Fibroblast of villous mesenchyme (primary cell): ENCODE data around the gene TTLL9. TPM values are rescaled to one million over a fixed set of nuclear protein-coding genes. Genes with fewer than 3 reads are reported as not detected.

Source experiments
- DNase-seq: peaks from one replicate; pipeline ENCODE4 v3.0.0-alpha.2; 2010; ENCODE audit warnings: low read depth
- H3K4me3 ChIP-seq: 2 replicates; pipeline ENCODE4 v1.5.1; 2011; ENCODE audit warnings: low read depth, mild to moderate bottlenecking, low read length
- total RNA-seq: library from RNA; depleted of rRNA; stranded (reverse); fragments of >200 nt; gene quantifications from 2 replicates; pipeline ENCODE4 v1.2.3, GENCODE V29; 2012
- TF ChIP-seq, protein P1 (sequence below): IDR thresholded peaks from 2 replicates; pipeline ENCODE4 v1.5.1; 2012; ENCODE audit warnings: low read depth, mild to moderate bottlenecking, low read length; ENCODE audit not compliant: insufficient read depth

Gene TTLL9
- total RNA-seq, 1 donor, result not detected

- H3K4me3 ChIP-seq, result no peak overlapping the region
- TF ChIP-seq, protein P1, sequence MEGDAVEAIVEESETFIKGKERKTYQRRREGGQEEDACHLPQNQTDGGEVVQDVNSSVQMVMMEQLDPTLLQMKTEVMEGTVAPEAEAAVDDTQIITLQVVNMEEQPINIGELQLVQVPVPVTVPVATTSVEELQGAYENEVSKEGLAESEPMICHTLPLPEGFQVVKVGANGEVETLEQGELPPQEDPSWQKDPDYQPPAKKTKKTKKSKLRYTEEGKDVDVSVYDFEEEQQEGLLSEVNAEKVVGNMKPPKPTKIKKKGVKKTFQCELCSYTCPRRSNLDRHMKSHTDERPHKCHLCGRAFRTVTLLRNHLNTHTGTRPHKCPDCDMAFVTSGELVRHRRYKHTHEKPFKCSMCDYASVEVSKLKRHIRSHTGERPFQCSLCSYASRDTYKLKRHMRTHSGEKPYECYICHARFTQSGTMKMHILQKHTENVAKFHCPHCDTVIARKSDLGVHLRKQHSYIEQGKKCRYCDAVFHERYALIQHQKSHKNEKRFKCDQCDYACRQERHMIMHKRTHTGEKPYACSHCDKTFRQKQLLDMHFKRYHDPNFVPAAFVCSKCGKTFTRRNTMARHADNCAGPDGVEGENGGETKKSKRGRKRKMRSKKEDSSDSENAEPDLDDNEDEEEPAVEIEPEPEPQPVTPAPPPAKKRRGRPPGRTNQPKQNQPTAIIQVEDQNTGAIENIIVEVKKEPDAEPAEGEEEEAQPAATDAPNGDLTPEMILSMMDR, result no peak
- DNase-seq, result no peak
Measured at GRCh38 chr20:31975874-31976273, 105.4 kb downstream of the TTLL9 start.

- no peak overlapping the region for H3K4me3 ChIP-seq
- TF ChIP-seq, protein P1, result no peak
- DNase-seq, result no peak
Measured at GRCh38 chr20:31977080-31977479, 106.6 kb downstream of the TTLL9 start.

DNA sequence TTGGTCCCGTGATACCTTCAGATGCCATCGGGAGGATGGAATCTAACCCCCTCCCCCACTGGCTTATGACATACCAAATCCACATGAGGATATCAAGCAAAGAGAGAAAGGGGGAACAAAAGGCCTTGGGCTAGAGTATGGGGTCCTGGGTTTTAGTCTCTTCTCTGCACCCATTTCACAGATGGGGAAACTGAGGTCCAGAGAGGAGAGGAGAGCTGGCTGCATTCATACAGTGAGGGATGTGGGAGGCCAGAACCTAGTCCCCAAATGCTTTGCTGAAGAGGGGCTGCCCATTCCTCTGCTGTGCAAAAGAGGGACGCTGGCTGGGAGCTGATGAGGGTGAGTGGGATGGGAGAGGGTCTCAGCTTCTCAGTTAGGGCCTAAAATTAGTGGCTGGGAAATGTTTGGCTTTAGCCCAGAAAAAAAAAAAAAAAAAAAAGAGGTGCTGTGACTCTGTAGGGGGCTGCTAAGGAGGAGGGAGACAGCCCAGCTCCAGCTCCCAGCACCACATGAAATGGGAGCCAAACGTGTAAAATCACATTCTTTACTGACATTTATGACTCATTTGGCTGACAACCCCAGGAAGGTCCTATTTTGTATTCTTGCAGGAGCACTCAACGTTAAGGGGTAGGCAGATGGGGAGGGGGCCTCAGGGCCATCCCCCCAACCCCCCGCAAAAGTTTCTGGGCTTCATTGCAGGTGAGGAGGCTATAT is 109.4 kb downstream of the TTLL9 start:
- DNase-seq, result no peak
- TF ChIP-seq, protein P1, result no peak
- H3K4me3 ChIP-seq, result no peak overlapping the region

DNA sequence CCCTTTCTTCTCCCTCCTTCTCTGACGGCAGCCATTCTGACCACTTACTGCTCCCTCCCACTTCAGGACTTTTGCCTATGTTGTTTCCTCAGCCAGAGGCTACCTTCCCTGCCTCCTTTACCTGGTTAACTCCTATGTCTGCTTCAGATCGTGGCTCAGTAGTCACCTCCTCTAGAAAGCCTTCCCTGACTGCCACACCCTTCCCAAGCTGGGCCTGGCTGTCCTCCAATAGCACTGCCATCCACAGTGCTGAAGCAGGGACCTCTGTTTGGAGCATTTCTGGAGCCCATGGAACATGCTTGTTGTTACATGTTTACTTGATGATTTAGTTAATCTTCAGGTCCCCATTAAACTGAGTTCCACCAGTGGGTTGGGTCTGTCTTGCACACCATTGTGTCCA is 111.3 kb downstream of the TTLL9 start:
- H3K4me3 ChIP-seq, result no peak overlapping the region
- no peak for DNase-seq
- TF ChIP-seq, protein P1, result no peak

DNA sequence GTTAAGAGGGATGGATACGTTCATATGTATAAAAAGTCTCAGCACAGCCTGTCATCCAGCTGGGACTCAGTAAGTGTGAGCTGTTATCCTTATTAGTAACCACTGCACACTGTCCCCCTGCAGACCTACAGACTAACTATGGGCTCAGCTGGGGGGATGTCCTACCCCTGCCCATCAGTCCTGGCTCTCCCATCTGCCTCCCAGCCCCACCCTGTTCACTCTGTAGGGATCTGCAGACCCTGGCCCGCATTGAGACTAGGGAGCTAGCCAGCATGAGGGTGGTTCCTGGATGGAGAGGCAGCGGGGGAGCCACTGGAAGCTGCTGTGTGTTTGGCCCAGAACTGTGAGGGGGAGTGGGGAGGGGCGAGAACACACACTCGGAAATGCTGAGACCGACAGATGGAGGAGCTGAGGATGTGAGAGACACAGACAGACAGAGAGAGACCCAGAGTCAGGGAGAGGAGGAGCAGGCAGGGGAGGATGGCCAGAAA is 114.6 kb downstream of the TTLL9 start:
- TF ChIP-seq, protein P1, result no peak
- H3K4me3 ChIP-seq, result no peak overlapping the region
- DNase-seq, result no peak

DNA sequence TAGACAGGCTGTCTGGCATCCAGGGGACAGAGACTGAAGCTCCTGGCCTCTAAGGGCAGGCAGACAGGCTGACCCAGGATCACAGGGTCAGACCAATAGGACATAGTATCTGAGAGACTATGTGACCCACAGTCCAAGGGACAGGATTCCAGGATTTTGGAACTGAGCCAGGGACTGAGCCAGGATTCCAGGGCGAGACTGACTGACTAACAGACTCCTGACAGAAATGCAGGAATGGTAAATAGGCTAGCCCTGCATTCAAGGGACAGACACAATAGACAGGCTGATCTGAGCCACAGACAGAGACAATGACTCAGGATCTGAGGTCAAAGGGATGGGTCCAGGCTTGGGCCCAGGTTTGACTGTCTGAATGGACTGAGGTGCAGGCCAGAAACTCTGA is 117.3 kb downstream of the TTLL9 start:
- peak; percentile 11 for DNase-seq
- TF ChIP-seq, protein P1, result no peak
- H3K4me3 ChIP-seq, result no peak overlapping the region
